Measurements from ENCODE around the gene PPARD.

Gene PPARD

GRCh38 chr6:35410131-35410530 is 67.8 kb downstream of the PPARD start:
- TF ChIP-seq CTCF (IDR thresholded peaks at IDR 0.05; ENCODE audit: low read length, missing control alignments) = no peak
- DNase-seq (ENCODE audit: low read depth) = no peak
- no peak overlapping the region for H3K4me3 ChIP-seq (replicated peaks; ENCODE audit: low read depth, low read length)

- no peak for TF ChIP-seq CTCF (IDR thresholded peaks at IDR 0.05; ENCODE audit: low read length, missing control alignments)
- H3K4me3 ChIP-seq (replicated peaks; ENCODE audit: low read depth, low read length) = no peak overlapping the region
- no peak for DNase-seq (ENCODE audit: low read depth)
These were observed 68.7 kb downstream of the PPARD start for GRCh38 chr6:35411066-35411465.

GRCh38 chr6:35412102-35412501 is 69.7 kb downstream of the PPARD start:
- no peak for TF ChIP-seq CTCF (IDR thresholded peaks at IDR 0.05; ENCODE audit: low read length, missing control alignments)
- no peak for DNase-seq (ENCODE audit: low read depth)
- H3K4me3 ChIP-seq (replicated peaks; ENCODE audit: low read depth, low read length) = no peak overlapping the region

GRCh38 chr6:35413911-35414310 is 71.6 kb downstream of the PPARD start:
- DNase-seq (ENCODE audit: low read depth) = no peak
- H3K4me3 ChIP-seq (replicated peaks; ENCODE audit: low read depth, low read length) = no peak overlapping the region
- TF ChIP-seq CTCF (IDR thresholded peaks at IDR 0.05; ENCODE audit: low read length, missing control alignments) = no peak

GRCh38 chr6:35415065-35415891 is 72.9 kb downstream of the PPARD start:
- peak; percentile 87 for DNase-seq (ENCODE audit: low read depth)
- peak; percentile 56 for TF ChIP-seq CTCF (IDR thresholded peaks at IDR 0.05; ENCODE audit: low read length, missing control alignments)
- no peak overlapping the region for H3K4me3 ChIP-seq (replicated peaks; ENCODE audit: low read depth, low read length)

- no peak for DNase-seq (ENCODE audit: low read depth)
- TF ChIP-seq CTCF (IDR thresholded peaks at IDR 0.05; ENCODE audit: low read length, missing control alignments) = no peak
- no peak overlapping the region for H3K4me3 ChIP-seq (replicated peaks; ENCODE audit: low read depth, low read length)
These were observed 75.8 kb downstream of the PPARD start for GRCh38 chr6:35417979-35418661.

All from fibroblast of pulmonary artery (primary cell).